HG02852 (cell line): ENCODE data around the gene FERMT2.

ENCODE experiments used
- ATAC-seq: cut with Tn5 transposase; IDR thresholded peaks from one replicate; pipeline ENCODE4 v1.9.1; 2021; ENCODE audit warnings: mild to moderate bottlenecking, moderate library complexity; ENCODE audit not compliant: unreplicated experiment

Gene FERMT2

DNA sequence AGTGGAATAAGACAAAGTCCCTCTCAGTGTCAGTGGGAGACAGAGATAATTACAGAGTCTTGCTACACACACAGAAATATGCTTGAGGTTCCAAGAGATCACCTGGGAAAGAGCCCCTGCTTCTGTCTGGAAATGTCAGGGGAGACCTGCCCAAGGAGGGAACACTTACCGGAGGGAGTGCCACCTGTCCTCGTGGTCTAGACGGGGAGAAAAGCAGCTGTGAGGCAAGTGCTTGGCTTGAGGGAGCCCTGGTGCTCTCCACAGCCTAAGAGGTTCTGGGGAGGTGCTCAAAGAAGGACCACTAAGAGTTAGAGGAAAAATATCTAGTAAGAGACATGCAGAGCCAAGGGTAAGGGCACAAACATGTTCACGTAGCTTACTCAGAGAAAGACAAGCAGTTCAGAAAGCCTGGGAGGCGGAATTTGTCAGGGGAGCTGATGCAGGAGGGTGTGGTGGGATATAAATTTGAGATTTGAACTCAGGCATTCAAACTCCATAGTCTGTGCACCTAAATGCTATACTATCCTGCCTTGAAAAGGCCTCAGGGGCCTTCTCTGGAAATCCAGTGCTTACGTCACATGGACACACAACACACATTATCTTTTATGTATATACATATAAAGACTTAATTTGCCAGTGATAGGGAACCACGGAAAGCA, 121.2 kb downstream of the FERMT2 start:
- no peak for ATAC-seq

DNA sequence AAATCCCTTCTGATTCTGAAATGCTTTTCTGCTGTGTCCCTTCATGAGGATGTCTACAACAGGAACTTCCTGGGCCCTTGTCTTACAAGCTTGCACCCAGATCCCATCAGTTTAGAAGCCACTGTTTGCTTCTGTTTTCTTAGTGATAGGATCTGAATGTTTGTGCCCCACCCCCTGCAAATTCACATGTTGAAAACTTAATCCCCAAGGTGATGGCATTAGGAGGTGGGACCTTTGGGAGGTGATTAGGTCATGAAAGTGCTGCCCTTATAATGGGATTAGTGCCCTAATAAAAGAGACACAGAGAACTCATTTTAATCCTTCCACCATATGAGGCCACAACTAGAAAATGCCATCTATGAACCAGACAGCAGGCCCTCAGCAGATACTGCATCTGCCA, 123.4 kb downstream of the FERMT2 start:
- no peak for ATAC-seq

DNA sequence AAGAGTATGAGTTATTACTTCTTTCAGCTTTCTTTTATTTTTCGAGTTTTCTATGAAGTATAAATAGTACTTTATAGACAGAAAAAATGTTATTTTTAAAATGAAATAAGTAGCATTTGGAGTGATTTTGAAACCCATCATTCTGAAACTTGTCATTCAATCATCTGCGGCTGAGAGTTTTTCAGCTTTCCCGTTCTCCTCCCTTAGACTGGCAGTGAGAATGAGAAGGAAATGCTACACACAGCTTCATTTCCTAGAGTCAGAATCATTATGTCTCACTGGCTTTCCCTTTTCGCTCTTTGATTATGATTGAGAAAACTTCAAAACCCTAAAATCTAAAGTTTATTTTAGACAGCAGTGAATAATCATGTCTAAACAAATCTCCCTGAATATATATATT, 125.8 kb downstream of the FERMT2 start:
- ATAC-seq, result no peak

DNA sequence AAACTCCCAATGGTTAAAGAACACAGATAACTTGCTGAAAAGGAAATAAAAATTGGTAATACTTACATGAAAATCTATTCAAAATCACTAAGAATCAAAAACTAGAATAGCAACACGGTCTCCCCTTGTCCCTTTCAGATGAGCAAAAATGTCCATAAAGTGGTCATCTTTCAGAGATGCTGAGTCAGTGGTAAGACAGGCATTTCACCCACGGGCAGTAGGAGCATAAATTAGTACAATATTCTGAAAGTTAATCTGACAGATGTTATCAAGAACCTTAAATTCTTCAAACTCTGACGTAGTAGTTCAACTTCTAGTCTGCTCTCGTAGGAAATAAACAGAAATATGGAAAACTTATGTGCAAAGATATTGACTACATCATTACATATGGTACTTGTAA, 126.4 kb downstream of the FERMT2 start:
- no peak for ATAC-seq

DNA sequence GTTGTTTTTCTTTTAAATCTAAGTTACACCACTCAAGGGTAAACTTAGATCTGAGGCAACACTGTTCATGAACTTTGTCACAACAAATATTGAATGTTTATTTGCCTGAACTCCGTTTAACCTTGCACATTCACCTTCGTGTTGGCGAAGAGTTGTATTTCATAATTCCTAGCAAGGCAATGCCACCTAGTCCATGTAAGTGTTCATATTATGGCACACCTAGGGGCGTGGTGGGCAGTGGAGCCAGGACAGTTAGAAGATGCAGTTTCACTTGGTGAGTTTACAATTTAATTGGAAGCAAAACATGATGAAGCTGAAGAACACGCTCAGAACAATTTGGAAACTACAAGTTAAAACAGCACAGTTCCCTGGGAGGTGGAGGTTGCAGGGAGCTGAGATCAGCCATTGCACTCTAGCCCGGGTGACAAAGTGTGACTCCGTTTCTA, 129.0 kb downstream of the FERMT2 start:
- ATAC-seq, result no peak

DNA sequence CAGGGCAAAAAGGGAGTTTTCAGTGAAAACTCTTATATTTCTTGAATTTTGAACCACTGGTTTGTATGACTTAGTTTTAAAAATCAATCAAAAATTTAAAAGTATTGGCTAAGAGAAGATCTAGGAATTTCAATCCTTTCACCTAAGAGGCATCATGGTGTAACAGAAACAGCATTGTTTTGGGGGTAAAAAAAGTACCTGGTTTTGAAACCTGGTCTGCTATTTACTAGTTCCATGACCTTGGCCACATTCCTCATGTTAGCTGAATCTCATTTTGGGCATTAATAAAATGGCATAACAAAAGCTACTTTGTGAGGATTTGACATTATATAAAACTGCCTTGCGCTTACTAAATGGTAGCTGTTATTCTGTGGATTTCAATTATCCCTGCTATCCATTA, 142.7 kb downstream of the FERMT2 start:
- no peak for ATAC-seq
